Measurements from ENCODE around the gene ACSM3.

The ACSM3 gene

GRCh38 chr16:20833086-20833485 is 69.3 kb downstream of the ACSM3 start:
- ChIA-PET POLR2A (no interaction called here), CTCF (interaction anchor here (0.8 to 0.9 kb wide), 2 partner anchors 10 to 14 kb away, joined by 3 read pairs; no protein-coding TSS in a partner anchor)
- TF ChIP-seq, protein P1, sequence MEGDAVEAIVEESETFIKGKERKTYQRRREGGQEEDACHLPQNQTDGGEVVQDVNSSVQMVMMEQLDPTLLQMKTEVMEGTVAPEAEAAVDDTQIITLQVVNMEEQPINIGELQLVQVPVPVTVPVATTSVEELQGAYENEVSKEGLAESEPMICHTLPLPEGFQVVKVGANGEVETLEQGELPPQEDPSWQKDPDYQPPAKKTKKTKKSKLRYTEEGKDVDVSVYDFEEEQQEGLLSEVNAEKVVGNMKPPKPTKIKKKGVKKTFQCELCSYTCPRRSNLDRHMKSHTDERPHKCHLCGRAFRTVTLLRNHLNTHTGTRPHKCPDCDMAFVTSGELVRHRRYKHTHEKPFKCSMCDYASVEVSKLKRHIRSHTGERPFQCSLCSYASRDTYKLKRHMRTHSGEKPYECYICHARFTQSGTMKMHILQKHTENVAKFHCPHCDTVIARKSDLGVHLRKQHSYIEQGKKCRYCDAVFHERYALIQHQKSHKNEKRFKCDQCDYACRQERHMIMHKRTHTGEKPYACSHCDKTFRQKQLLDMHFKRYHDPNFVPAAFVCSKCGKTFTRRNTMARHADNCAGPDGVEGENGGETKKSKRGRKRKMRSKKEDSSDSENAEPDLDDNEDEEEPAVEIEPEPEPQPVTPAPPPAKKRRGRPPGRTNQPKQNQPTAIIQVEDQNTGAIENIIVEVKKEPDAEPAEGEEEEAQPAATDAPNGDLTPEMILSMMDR (IDR thresholded peaks at IDR 0.05; ENCODE audit: insufficient read depth, low read length, missing control alignments) = no peak
- H3K4me3 ChIP-seq (ENCODE audit: low read depth, low read length) = no peak overlapping the region
- DNase-seq (ENCODE audit: low read depth, low spot score) = no peak

- POLR2A ChIA-PET = no interaction called here
- DNase-seq (ENCODE audit: low read depth, low spot score) = no peak
- no peak overlapping the region for H3K4me3 ChIP-seq (ENCODE audit: low read depth, low read length)
- CTCF ChIA-PET = interaction anchor here (1.3 kb wide), 1 partner anchor 10 kb away, joined by 3 read pairs; no protein-coding TSS in a partner anchor
- TF ChIP-seq, protein P1 (IDR thresholded peaks at IDR 0.05; ENCODE audit: insufficient read depth, low read length, missing control alignments) = no peak
Observed at GRCh38 chr16:20838240-20838639, 74.4 kb downstream of the ACSM3 start.

GRCh38 chr16:20839504-20839903 is 75.7 kb downstream of the ACSM3 start:
- ChIA-PET POLR2A (no interaction called here), CTCF (interaction anchor here (1.3 kb wide), 1 partner anchor 9 kb away, joined by 3 read pairs; no protein-coding TSS in a partner anchor)
- no peak overlapping the region for H3K4me3 ChIP-seq (ENCODE audit: low read depth, low read length)
- DNase-seq (ENCODE audit: low read depth, low spot score) = no peak
- TF ChIP-seq, protein P1 (IDR thresholded peaks at IDR 0.05; ENCODE audit: insufficient read depth, low read length, missing control alignments) = no peak

GRCh38 chr16:20844054-20844453 is 80.2 kb downstream of the ACSM3 start:
- TF ChIP-seq, protein P1 (IDR thresholded peaks at IDR 0.05; ENCODE audit: insufficient read depth, low read length, missing control alignments) = no peak
- no peak for DNase-seq (ENCODE audit: low read depth, low spot score)
- ChIA-PET POLR2A (no interaction called here), CTCF (interaction anchor here (1.3 to 9.5 kb wide), 4 partner anchors 28 to 240 kb away, joined by 3 to 135 read pairs (median 4); partner anchors contain the start of genes ERI2 and REXO5)
- H3K4me3 ChIP-seq (ENCODE audit: low read depth, low read length) = no peak overlapping the region

DNA sequence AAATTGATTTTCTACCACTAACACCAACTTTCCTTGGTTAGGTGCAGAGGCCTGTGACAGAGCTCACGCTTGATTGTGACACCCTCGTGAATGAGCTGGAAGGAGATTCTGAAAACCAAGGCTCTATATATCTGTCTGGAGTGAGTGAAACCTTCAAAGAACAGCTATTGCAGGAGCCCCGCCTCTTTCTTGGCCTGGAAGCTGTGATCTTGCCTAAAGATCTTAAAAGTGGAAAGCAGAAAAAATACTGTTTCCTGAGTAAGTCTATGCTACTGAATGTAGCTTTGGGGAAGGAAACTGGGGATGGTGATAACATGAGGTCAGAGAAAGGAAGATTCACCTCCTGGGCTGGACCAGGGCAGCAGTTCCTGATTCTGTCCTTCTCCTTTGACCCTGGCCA is 80.8 kb downstream of the ACSM3 start:
- POLR2A ChIA-PET = no interaction called here
- no peak for DNase-seq (ENCODE audit: low read depth, low spot score)
- H3K4me3 ChIP-seq (ENCODE audit: low read depth, low read length) = no peak overlapping the region
- CTCF ChIA-PET = interaction anchor here (0.5 to 9.5 kb wide), 5 partner anchors 28 to 313 kb away, joined by 3 to 135 read pairs (median 4); partner anchors contain the start of genes ERI2 and REXO5
- TF ChIP-seq, protein P1 (IDR thresholded peaks at IDR 0.05; ENCODE audit: insufficient read depth, low read length, missing control alignments) = no peak

GRCh38 chr16:20846030-20846429 is 82.2 kb downstream of the ACSM3 start:
- CTCF ChIA-PET = interaction anchor here (1.4 to 9.5 kb wide), 5 partner anchors 227 to 311 kb away, joined by 3 to 135 read pairs (median 12); no protein-coding TSS in a partner anchor
- TF ChIP-seq, protein P1 (IDR thresholded peaks at IDR 0.05; ENCODE audit: insufficient read depth, low read length, missing control alignments) = no peak
- H3K4me3 ChIP-seq (ENCODE audit: low read depth, low read length) = no peak overlapping the region
- POLR2A ChIA-PET = no interaction called here
- no peak for DNase-seq (ENCODE audit: low read depth, low spot score)
